H1 (cell line): ENCODE data around the gene CXCL17. TPM values are rescaled to one million over a fixed set of nuclear protein-coding genes. Genes with fewer than 3 reads are reported as not detected.
A peak's percentile ranks its signal among the peaks of the same experiment; 100 is the strongest.

ENCODE experiments used
- BRCA1 ChIP-seq: IDR thresholded peaks from 2 replicates; pipeline ENCODE4 v1.6.1; 2012; ENCODE audit warnings: low read depth, low read length, improper control_type of control experiment
- FOSL1 ChIP-seq: IDR thresholded peaks from 2 replicates; pipeline ENCODE4 v1.6.1; 2011; ENCODE audit warnings: mild to moderate bottlenecking, low read depth, low read length, moderate library complexity; ENCODE audit not compliant: insufficient read depth
- GABPA ChIP-seq: IDR thresholded peaks from 2 replicates; pipeline ENCODE4 v1.6.1; 2011; ENCODE audit warnings: mild to moderate bottlenecking, low read length, moderate library complexity, borderline replicate concordance; ENCODE audit not compliant: insufficient read depth
- HDAC2 ChIP-seq, 2 experiments: fragments of 300-600 bp in 1 of 2; sonication (generic) in 1 of 2; IDR thresholded peaks; 2 replicates each; pipeline ENCODE4 v1.6.1; 2011 to 2012; ENCODE audit warnings: low read depth in 2 of 2, low read length in 2 of 2, mild to moderate bottlenecking in 2 of 2, moderate library complexity in 2 of 2, borderline replicate concordance in 1 of 2, inconsistent platforms in 1 of 2
- RAD21 ChIP-seq, 2 experiments: IDR thresholded peaks in 1 of 2; conservative IDR thresholded peaks in 1 of 2; 2 replicates each; pipeline ENCODE4 v1.6.1; 2011; ENCODE audit warnings: low read depth in 2 of 2, low read length in 2 of 2, improper control_type of control experiment in 1 of 2, inconsistent platforms in 1 of 2, mild to moderate bottlenecking in 1 of 2, moderate library complexity in 1 of 2
- RNF2 ChIP-seq: fragments of 200-900, 300-1000 bp; sonication (generic); IDR thresholded peaks from 2 replicates; pipeline ENCODE4 v1.7.1; 2016; ENCODE audit warnings: borderline replicate concordance, low read depth, mild to moderate bottlenecking, antibody characterized with exemption, low read length; ENCODE audit not compliant: poor library complexity, severe bottlenecking; ENCODE audit errors: missing control alignments
- SAP30 ChIP-seq: fragments of 300-600 bp; sonication (generic); IDR thresholded peaks from 2 replicates; pipeline ENCODE4 v1.7.1; 2012; ENCODE audit warnings: low read length, moderate library complexity, mild to moderate bottlenecking, inconsistent platforms; ENCODE audit not compliant: insufficient read depth, insufficient replicate concordance
- YY1 ChIP-seq: IDR thresholded peaks from 2 replicates; pipeline ENCODE4 v1.6.1; 2011; ENCODE audit warnings: low read depth, mild to moderate bottlenecking, low read length
- polyA plus RNA-seq, 7 experiments: library from polyadenylated mRNA; depleted of rRNA in 3 of 7; stranded (reverse) in 5 of 7; unstranded in 2 of 7; fragments of >200 nt in 5 of 7; fragments of 200-250 nt in 2 of 7; gene quantifications; 1 replicate in 5 of 7; 2 replicates in 1 of 7; 4 replicates in 1 of 7; pipeline versions ENCODE4 v1.2.1 to v1.2.3, GENCODE V29; 2011 to 2013; ENCODE audit warnings: missing spikeins in 2 of 7, mixed read lengths in 2 of 7
- total RNA-seq: library from RNA; stranded (reverse); fragmentation: NEBNext Ultra II Directional; extraction: Animal tissue kit (Norgen Biotek cat#: 25700); gene quantifications from 2 replicates; pipeline ENCODE4 v1.2.1, GENCODE V29; 2021

The CXCL17 gene
- total and polyA plus RNA-seq, 2 of the 8 experiments (the other 6 are each of a cell fraction or from before 2014, with no cell fraction given) = not detected

GRCh38 chr19:42401365-42402303 lies 41.1 kb downstream of the CXCL17 start (continued):
- TF ChIP-seq BRCA1 (no peak), HDAC2 (IDR thresholded peaks at IDR 0.05; ENCODE audit: borderline replicate concordance in 1 of 2, low read depth in 2 of 2, low read length in 2 of 2) (no peak), SAP30 (no peak), GABPA (peak; percentile 49; the same call in 1 of the 2 replicates), YY1 (peak; percentile 60; the same call in 1 of the 2 replicates), RAD21 (IDR thresholded peaks at IDR 0.05 in 1 of 2, conservative IDR thresholded peaks at IDR 0.05 in 1 of 2; ENCODE audit: low read depth in 2 of 2, low read length in 2 of 2) (peak; percentile 45 to 61; a peak in 3 of 4 replicates), RNF2 (no peak), FOSL1 (no peak)
